DMS79 treated with DMSO at 0.1 percent for 48 hours (cell line): ENCODE measurements around the gene ATP6V1C2.

Experiments used
- DNase-seq: peaks from one replicate; lab custom pipeline; 2025; lab: John Stamatoyannopoulos, UW

ATP6V1C2 gene

GRCh38 chr2:10721396-10722251 is at the start of gene ATP6V1C2:
ATP6V1C2 (plus strand) TSS chr2:10721630; CDS start chr2:10722850, 1,220 bp downstream.
- peak; percentile 31 for DNase-seq

GRCh38 chr2:10675131-10675530 is 46.3 kb upstream of the ATP6V1C2 start:
- no peak for DNase-seq

DNA sequence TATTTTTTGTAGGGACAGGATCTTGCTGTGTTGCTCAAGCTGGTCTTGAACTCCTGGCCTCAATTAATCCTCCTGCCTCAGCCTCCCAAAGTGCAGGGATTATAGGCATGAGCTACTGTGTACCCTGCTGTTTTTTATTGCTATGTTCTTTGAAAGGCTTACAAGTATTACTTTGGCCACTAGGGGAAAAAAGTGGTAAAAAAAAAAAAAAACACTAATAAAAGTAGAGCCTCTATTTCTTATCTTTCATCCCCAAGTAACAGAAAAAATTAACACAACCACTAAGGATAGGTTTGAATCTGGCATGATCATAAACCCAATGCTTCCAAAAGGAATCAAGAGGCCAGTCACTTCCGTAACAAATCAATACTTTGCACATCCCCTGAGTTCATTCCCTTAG is 43.2 kb upstream of the ATP6V1C2 start:
- no peak for DNase-seq

DNA sequence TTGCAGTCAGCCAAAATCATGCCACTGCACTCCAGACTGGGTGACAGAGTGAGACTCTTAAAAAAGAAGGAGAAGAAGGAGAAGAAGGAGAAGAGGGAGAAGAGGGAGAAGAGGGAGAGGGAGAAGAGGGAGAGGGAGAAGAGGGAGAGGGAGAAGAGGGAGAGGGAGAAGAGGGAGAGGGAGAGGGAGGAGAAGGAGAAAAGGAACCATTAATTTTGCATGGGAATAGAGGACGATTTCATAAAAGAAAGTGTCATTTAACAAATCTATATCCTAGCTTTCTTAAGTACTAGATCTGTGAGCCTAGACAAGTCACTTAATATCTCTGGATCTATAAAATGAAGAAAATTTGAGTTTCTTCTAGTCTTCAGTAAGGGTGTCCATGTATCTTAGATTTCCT is 41.2 kb upstream of the ATP6V1C2 start:
- DNase-seq: no peak

DNA sequence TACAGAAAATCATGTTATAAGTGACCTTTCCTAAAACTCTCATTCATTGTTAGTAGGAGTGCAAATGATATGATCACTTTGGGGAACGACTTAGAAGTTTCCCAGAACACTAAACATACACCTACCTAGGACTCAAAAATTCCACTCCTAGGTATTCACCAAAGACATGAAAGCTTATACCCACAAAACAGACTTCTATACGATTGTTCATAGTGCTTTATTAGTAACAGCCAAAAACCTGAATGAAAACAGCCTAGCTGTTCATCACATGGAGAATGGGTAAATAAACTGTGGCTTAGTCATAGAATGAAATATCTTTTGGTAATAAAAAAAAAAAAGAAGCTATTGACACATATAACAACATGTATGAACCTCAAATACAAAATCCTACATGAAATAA is 40.5 kb upstream of the ATP6V1C2 start:
- no peak for DNase-seq

GRCh38 chr2:10686176-10686730 is 35.2 kb upstream of the ATP6V1C2 start:
- no peak for DNase-seq

DNA sequence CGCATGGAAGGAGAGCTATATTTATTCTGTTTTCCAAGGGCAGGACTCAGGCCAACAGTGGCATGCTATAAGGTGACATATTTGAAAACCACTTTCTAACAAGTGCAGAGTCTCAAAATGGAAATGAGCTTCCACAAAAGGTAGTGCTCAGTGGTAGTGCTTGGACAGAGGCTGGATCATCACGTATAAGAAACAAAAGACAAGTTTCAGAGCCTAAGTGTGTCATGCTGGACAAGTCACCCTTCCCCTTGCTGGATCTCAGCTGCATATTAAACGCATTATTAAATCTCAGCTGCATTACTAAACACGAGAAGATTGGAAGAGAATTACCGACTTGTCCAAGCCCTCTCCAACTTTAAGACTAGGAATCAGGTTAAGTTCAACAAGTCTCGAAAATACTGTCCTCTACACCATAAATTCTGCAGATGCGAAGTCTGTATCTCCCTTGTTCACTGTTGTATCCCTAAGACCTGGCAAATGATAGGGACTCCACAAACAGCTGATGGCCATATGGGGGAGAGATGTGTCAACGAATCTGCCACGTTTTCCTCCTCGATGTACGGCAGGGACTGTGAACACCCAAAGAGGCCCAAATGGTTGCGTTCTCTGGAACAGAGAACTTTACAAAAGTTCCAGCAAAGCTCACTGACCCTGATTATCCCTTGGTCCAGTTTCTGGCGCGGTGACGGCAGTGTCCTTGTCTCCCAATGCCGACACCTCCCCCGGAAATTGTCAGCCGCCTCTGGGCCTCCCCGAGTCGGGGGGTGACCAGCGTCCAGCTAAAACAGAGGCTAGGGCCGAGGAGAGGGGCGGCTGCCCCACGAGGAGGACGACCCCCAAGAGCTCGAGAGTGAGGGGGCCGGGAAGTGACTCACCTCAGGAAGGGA is 32.3 kb upstream of the ATP6V1C2 start:
- DNase-seq: no peak

DNA sequence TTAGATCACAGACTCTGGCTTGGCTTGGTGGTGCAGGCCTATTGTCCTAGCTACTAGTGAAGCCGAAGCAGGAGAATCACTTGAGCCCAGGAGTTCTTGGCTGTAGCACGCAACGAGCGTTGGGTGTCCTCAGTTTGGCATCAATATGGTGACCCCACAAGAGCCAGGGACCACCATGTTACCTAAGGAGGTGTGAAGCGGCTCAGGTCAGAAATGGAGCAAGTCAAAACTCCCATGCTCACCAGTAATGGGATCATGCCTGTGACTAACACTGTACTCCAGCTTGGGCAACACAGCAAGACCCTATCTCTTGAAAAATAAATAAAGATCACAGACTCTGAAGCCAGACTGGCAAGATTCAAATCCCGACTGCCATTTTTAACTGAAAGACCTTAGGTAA is 29.9 kb upstream of the ATP6V1C2 start:
- no peak for DNase-seq

- no peak for DNase-seq
Observed at GRCh38 chr2:10700078-10700803, 21.2 kb upstream of the ATP6V1C2 start.

DNA sequence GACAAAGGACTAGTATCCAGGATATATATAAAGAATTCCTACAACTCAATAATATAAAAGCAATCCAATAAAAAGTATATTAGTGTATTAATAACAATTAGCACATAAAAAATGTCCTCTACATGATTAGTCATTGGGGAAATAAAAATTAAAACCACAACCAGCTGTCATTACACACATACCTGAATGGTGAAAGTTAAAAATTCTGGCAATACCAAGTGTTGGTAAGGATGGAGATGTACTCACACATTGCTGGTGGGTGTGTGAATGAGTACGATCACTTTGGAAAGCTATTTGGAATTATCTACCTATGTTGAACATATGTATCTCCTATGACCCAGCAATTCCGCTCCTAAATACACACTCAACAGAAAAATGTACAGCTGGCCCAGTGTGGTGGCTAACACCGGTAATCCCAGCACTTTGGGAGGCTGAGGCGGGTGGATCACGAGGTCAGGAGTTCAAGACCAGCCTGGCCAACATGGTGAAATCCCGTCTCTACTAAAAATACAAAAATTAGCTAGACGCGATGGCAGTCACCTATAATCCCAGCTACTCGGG is 17.3 kb upstream of the ATP6V1C2 start:
- no peak for DNase-seq

DNA sequence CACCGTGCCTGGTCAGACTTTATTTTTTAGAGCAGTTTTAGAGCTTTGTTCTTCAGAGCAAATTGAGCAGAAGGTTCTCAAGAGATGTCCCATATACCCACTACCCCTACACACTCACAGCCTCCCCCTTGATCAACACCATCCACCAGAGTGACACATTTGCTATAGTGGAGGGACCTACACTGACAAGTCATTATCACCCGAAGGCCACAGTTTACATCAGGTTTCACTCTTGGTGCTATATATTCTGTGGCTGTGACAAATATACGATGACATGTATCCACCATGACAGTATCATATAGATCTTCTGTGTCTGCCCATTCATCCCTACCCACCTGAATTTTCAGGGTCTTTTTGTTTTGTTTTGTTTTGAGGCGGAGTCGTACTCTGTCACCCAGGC is 15.4 kb upstream of the ATP6V1C2 start:
- no peak for DNase-seq

DNA sequence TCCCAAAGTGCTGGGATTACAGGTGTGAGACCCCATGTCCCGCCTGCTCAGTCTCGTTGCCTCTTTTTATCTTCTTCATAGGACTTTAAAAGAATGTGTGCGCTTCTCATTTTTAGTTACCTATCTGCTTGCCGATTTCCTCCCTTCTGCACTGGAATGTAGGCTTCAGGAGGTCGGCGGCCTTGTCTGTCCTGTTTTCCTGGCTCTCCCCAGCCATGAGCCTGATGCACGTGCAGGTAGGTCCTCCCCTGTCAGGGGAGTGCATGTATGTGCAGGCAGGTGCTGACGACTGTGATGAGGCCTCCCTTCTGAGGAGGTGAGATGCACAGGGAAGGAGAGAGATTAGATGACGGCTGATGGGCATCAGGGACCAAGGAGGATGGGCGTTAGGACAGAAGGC is 13.6 kb upstream of the ATP6V1C2 start:
- DNase-seq: no peak

GRCh38 chr2:10709290-10709939 is 12.0 kb upstream of the ATP6V1C2 start:
- DNase-seq: peak; percentile 71

- no peak for DNase-seq
Observed at GRCh38 chr2:10712185-10712809, 9.1 kb upstream of the ATP6V1C2 start.

- no peak for DNase-seq
Observed at GRCh38 chr2:10716581-10716980, 4.8 kb upstream of the ATP6V1C2 start.

DNA sequence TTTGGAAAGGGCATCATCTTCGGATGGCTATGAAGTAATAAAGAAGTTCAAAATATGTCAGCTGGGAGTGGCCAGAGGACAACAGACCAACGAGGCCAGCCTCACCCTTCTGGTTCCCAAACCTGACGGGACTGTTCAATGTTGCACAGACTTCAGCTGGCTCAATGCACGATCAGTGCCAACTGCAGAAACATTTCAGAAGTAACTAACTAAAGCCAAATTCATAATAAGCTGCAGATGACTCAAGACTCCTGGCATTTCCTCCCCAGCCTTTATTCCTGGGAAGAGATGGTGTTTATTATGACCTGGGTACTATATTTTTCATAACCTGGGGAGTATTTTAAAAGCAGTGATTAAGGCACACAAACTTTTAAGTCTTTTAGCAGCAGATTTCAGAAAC is 3.8 kb upstream of the ATP6V1C2 start:
- no peak for DNase-seq

DNA sequence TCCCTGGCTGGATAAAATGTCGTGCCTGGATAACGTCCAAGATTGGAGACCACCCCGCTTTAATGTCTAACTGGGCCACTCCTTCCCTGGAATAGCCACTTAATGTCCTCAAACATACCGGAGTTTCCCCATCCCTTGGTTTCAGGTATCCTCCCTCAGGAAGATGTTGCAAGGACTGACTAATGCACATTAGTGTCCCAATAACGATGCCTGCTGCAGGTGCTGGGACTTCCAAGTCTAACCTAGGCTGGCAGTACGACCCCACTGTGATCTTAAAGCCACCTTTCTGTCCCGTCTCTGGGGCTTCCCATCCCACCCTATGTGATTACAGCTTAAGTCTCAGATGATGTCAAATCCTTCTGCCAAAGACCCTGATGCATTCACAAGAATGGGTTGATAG is 1.1 kb upstream of the ATP6V1C2 start:
- DNase-seq: no peak

- DNase-seq: peak; percentile 22
Observed at GRCh38 chr2:10720947-10721395, 459 bp upstream of the ATP6V1C2 start.

DNA sequence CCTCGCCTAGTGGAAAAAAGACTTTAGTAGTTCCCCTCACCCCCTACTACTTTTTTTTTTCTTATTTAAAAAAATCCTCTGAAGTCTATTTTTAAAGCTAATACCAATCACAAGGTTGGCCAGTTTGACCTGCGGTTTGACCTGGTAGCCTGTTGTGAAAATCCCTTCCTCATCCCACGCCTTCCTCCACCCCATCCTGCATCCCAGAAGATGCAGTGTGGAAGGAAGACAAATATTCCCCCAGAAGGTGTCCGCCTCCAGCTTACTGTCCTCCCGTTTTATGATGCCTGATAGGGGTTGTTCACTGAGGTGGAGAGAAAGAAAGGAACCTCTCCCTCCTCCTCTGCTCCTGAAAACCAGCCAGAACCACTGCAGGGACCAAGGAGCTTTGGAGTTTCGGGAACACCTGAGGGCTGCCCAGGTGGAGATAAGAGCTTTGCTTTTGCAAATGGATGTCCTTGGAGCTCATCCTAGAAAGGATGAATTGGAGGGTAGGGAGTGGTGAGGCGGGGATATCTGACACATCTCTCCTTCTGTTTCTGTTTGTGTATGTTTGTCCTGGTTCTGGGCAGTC is 909 bp downstream of the ATP6V1C2 start:
- DNase-seq: no peak

GRCh38 chr2:10732924-10733565 is 11.6 kb downstream of the ATP6V1C2 start:
- peak; percentile 81 for DNase-seq
